K562 (cell line): ENCODE results near the gene FIZ1. TPM values are rescaled to one million over a fixed set of nuclear protein-coding genes. Genes with fewer than 3 reads are reported as not detected.

Experiments used
- DNMT1 ChIP-seq: fragments of 450-650 bp; IDR thresholded peaks from 2 replicates; pipeline ENCODE4 v1.6.1; 2016; ENCODE audit warnings: antibody characterized with exemption, mild to moderate bottlenecking
- HNRNPH1 ChIP-seq: fragments of 200-400 bp; formaldehyde crosslinking; optimal IDR thresholded peaks from 2 replicates; pipeline ENCODE3; 2017; ENCODE audit warnings: low read depth, mild to moderate bottlenecking, low read length, moderate library complexity
- RHOXF2B ChIP-seq: fragments of 250-450 bp; sonication (Bioruptor Pico); conservative IDR thresholded peaks from 2 replicates; pipeline ENCODE4 v1.5.1; 2021
- polyA plus RNA-seq, 8 experiments: library from polyadenylated mRNA; depleted of rRNA in 4 of 8; stranded (reverse) in 5 of 8; unstranded in 3 of 8; fragments of >200 nt; fragmentation: Nextera tagmentation in 2 of 8; fragmentation: Illumina TruSeq in 1 of 8; extraction: Ambion mirVana in 2 of 8; extraction: Trizol in 1 of 8; gene quantifications; 2 replicates each; pipeline versions ENCODE4 v1.2.1 to v1.2.3, GENCODE V29; 2011 to 2014; ENCODE audit warnings: inconsistent platforms in 1 of 8, missing spikeins in 1 of 8
- total RNA-seq, 7 experiments: library from RNA; depleted of rRNA in 6 of 7; stranded (reverse); fragments of >200 nt in 6 of 7; fragmentation: Illumina TruSeq in 2 of 7; extraction: Trizol in 2 of 7; gene quantifications; 2 replicates each; pipeline versions ENCODE4 v1.2.1 to v1.2.3, GENCODE V29; 2011 to 2021; ENCODE audit warnings: low replicate concordance in 1 of 7
- TF ChIP-seq, protein P1 (sequence below): fragments of 450-650 bp; IDR thresholded peaks from 2 replicates; pipeline ENCODE4 v1.6.1; 2016; ENCODE audit warnings: mild to moderate bottlenecking, moderate library complexity
- TF ChIP-seq, protein P2 (sequence below), 2 experiments: fragments of 450-650 bp; IDR thresholded peaks; 2 replicates each; pipeline ENCODE4 v1.6.1; 2016
- TF ChIP-seq, protein P3 (sequence below): fragments of 450-650 bp; conservative IDR thresholded peaks from 2 replicates; pipeline ENCODE4 v1.6.1; 2016; ENCODE audit warnings: missing genetic modification characterization, low read depth, mild to moderate bottlenecking, control low read depth, missing compliant biosample characterization
- TF ChIP-seq, protein P4 (sequence below), 2 experiments: IDR thresholded peaks in 1 of 2; conservative IDR thresholded peaks in 1 of 2; 2 replicates each; pipeline ENCODE4 v1.6.1; 2016; ENCODE audit warnings: low read depth in 2 of 2, mild to moderate bottlenecking in 1 of 2, missing compliant biosample characterization in 1 of 2, missing genetic modification characterization in 1 of 2, moderate library complexity in 1 of 2

The FIZ1 gene
- total and polyA plus RNA-seq, 9 of the 15 experiments (the other 6 are each of a cell fraction or from before 2014, with no cell fraction given) = 0.79 to 17.5 (median 5.5) TPM

DNA sequence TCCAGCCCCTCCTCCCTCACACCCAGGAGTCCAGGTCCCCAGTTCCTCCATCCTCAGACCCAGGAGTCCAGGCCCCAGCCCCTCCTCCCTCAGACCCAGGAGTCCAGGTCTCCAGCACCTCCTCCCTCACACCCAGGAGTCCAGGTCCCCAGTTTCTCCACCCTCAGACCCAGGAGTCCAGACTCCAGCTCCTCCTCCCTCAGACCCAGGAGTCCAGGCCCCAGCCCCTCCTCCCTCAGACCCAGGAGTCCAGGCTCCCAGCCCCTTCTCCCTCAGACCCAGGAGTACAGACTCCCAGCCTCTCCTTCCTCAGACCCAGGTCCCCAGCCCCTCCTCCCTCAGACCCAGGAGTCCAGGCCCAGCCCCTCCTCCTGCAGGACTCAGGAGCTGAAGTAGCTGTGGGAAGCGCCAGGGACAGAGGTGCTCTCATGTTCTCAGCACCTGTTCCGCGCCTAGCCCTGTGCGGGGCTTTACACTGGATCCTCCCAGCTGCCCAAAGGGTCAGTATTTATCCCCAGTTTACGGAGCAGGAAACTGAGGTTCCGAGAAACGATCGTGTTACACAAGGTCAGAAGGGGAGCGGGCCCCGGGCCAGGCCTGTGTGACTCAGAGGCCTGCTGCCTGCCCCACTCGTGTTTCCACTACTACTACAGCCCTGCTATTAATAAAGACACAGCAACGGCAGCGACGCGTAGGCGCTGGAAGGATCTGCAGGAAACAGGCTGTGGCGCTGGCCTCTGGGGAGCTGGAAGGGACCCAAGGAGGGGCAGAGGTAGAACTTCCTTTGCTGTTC lies 52.3 kb downstream of the FIZ1 start (continued):
- TF ChIP-seq, protein P1, sequence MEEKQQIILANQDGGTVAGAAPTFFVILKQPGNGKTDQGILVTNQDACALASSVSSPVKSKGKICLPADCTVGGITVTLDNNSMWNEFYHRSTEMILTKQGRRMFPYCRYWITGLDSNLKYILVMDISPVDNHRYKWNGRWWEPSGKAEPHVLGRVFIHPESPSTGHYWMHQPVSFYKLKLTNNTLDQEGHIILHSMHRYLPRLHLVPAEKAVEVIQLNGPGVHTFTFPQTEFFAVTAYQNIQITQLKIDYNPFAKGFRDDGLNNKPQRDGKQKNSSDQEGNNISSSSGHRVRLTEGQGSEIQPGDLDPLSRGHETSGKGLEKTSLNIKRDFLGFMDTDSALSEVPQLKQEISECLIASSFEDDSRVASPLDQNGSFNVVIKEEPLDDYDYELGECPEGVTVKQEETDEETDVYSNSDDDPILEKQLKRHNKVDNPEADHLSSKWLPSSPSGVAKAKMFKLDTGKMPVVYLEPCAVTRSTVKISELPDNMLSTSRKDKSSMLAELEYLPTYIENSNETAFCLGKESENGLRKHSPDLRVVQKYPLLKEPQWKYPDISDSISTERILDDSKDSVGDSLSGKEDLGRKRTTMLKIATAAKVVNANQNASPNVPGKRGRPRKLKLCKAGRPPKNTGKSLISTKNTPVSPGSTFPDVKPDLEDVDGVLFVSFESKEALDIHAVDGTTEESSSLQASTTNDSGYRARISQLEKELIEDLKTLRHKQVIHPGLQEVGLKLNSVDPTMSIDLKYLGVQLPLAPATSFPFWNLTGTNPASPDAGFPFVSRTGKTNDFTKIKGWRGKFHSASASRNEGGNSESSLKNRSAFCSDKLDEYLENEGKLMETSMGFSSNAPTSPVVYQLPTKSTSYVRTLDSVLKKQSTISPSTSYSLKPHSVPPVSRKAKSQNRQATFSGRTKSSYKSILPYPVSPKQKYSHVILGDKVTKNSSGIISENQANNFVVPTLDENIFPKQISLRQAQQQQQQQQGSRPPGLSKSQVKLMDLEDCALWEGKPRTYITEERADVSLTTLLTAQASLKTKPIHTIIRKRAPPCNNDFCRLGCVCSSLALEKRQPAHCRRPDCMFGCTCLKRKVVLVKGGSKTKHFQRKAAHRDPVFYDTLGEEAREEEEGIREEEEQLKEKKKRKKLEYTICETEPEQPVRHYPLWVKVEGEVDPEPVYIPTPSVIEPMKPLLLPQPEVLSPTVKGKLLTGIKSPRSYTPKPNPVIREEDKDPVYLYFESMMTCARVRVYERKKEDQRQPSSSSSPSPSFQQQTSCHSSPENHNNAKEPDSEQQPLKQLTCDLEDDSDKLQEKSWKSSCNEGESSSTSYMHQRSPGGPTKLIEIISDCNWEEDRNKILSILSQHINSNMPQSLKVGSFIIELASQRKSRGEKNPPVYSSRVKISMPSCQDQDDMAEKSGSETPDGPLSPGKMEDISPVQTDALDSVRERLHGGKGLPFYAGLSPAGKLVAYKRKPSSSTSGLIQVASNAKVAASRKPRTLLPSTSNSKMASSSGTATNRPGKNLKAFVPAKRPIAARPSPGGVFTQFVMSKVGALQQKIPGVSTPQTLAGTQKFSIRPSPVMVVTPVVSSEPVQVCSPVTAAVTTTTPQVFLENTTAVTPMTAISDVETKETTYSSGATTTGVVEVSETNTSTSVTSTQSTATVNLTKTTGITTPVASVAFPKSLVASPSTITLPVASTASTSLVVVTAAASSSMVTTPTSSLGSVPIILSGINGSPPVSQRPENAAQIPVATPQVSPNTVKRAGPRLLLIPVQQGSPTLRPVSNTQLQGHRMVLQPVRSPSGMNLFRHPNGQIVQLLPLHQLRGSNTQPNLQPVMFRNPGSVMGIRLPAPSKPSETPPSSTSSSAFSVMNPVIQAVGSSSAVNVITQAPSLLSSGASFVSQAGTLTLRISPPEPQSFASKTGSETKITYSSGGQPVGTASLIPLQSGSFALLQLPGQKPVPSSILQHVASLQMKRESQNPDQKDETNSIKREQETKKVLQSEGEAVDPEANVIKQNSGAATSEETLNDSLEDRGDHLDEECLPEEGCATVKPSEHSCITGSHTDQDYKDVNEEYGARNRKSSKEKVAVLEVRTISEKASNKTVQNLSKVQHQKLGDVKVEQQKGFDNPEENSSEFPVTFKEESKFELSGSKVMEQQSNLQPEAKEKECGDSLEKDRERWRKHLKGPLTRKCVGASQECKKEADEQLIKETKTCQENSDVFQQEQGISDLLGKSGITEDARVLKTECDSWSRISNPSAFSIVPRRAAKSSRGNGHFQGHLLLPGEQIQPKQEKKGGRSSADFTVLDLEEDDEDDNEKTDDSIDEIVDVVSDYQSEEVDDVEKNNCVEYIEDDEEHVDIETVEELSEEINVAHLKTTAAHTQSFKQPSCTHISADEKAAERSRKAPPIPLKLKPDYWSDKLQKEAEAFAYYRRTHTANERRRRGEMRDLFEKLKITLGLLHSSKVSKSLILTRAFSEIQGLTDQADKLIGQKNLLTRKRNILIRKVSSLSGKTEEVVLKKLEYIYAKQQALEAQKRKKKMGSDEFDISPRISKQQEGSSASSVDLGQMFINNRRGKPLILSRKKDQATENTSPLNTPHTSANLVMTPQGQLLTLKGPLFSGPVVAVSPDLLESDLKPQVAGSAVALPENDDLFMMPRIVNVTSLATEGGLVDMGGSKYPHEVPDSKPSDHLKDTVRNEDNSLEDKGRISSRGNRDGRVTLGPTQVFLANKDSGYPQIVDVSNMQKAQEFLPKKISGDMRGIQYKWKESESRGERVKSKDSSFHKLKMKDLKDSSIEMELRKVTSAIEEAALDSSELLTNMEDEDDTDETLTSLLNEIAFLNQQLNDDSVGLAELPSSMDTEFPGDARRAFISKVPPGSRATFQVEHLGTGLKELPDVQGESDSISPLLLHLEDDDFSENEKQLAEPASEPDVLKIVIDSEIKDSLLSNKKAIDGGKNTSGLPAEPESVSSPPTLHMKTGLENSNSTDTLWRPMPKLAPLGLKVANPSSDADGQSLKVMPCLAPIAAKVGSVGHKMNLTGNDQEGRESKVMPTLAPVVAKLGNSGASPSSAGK = no peak; the same call in 1 of the 2 replicates
- TF ChIP-seq, protein P2, sequence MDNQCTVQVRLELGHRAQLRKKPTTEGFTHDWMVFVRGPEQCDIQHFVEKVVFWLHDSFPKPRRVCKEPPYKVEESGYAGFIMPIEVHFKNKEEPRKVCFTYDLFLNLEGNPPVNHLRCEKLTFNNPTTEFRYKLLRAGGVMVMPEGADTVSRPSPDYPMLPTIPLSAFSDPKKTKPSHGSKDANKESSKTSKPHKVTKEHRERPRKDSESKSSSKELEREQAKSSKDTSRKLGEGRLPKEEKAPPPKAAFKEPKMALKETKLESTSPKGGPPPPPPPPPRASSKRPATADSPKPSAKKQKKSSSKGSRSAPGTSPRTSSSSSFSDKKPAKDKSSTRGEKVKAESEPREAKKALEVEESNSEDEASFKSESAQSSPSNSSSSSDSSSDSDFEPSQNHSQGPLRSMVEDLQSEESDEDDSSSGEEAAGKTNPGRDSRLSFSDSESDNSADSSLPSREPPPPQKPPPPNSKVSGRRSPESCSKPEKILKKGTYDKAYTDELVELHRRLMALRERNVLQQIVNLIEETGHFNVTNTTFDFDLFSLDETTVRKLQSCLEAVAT (IDR thresholded peaks at IDR 0.05) = no peak
- TF ChIP-seq HNRNPH1 (no peak), DNMT1 (no peak), RHOXF2B (no peak)
- TF ChIP-seq, protein P3, sequence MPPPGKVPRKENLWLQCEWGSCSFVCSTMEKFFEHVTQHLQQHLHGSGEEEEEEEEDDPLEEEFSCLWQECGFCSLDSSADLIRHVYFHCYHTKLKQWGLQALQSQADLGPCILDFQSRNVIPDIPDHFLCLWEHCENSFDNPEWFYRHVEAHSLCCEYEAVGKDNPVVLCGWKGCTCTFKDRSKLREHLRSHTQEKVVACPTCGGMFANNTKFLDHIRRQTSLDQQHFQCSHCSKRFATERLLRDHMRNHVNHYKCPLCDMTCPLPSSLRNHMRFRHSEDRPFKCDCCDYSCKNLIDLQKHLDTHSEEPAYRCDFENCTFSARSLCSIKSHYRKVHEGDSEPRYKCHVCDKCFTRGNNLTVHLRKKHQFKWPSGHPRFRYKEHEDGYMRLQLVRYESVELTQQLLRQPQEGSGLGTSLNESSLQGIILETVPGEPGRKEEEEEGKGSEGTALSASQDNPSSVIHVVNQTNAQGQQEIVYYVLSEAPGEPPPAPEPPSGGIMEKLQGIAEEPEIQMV (tag) = no peak
- TF ChIP-seq, protein P4, sequence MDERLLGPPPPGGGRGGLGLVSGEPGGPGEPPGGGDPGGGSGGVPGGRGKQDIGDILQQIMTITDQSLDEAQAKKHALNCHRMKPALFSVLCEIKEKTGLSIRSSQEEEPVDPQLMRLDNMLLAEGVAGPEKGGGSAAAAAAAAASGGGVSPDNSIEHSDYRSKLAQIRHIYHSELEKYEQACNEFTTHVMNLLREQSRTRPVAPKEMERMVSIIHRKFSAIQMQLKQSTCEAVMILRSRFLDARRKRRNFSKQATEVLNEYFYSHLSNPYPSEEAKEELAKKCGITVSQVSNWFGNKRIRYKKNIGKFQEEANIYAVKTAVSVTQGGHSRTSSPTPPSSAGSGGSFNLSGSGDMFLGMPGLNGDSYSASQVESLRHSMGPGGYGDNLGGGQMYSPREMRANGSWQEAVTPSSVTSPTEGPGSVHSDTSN (CRISPR knock-in tag; IDR thresholded peaks at IDR 0.05; ENCODE audit: low read depth) = no peak
- TF ChIP-seq, protein P4 (tag; conservative IDR thresholded peaks at IDR 0.05; ENCODE audit: low read depth) = no peak
